Measurements from ENCODE around the gene DNLZ.

The DNLZ gene

DNA sequence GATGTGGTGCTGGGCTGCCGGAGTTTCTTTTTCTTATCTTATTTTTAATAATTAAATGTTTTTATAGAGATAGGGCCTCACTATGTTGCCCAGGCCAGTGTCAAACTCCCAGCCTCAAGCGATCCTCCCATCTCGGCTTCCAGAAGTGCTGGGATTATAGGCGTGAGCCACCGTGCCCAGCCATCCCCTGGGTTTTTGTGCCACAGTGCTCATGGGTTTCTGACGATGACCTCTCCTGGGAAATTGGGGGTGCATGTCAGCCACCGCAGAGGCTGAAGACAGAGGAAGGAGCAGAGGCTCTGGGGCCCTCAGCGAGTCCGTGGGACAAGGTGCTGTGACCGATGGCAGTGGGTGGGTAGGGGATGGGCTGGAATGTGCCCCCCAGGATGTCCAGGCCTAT, 21.8 kb downstream of the DNLZ start:
- no peaks in the 10 kb centered on the region for H3K36me3 ChIP-seq (ENCODE audit: insufficient read depth, low read length)
- H3K79me2 ChIP-seq (ENCODE audit: control insufficient read depth, insufficient read depth, low read length, unreplicated experiment) = no peaks in the 10 kb centered on the region
- no peak overlapping the region for H2AFZ ChIP-seq (ENCODE audit: low read length, unreplicated experiment)
- H3K27ac ChIP-seq (ENCODE audit: low read depth, low read length) = no peak overlapping the region
- no peaks in the 10 kb centered on the region for H3K27me3 ChIP-seq (ENCODE audit: insufficient read depth, low read length)
- H3K4me1 ChIP-seq (ENCODE audit: control insufficient read depth, insufficient read depth, low read length, unreplicated experiment) = peaks cover 20% of the 10 kb centered on the region
- H3K4me3 ChIP-seq (ENCODE audit: low read depth, low read length) = no peak overlapping the region

DNA sequence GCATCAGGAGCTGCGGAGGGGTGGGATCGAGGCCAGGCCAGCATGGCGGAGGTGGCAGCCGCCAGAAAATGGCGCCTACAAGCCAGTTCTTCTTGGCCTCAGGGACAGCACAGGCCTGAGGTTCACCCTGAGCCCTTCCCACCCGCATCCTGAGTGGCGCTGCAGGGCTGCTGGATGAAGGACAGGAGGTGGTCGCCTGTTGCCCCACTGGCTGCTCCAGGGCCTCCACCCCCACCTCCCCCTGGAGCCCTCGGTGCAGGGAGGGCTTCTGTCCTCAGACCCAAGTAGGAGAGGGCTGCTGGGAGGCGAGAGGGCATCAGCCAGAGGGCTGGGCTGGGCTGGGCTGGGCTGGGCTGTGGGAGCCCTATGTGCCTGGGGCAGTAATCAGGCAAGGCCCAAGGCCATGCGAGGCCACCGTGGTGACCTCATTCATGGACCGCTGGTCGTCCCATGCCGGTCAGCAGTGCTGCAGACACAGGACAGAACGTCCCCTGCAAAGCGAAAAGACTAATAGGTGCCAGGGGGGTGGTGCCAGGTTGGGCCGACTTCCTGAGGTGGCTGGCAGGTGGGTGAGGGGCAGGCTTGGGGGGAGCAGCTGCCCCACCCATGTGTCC, 22.4 kb downstream of the DNLZ start:
- no peak overlapping the region for H3K4me3 ChIP-seq (ENCODE audit: low read depth, low read length)
- H3K27me3 ChIP-seq (ENCODE audit: insufficient read depth, low read length) = no peaks in the 10 kb centered on the region
- no peaks in the 10 kb centered on the region for H3K79me2 ChIP-seq (ENCODE audit: control insufficient read depth, insufficient read depth, low read length, unreplicated experiment)
- H3K27ac ChIP-seq (ENCODE audit: low read depth, low read length) = no peak overlapping the region
- no peaks in the 10 kb centered on the region for H3K36me3 ChIP-seq (ENCODE audit: insufficient read depth, low read length)
- H2AFZ ChIP-seq (ENCODE audit: low read length, unreplicated experiment) = no peak overlapping the region
- peaks cover 18% of the 10 kb centered on the region for H3K4me1 ChIP-seq (ENCODE audit: control insufficient read depth, insufficient read depth, low read length, unreplicated experiment)

DNA sequence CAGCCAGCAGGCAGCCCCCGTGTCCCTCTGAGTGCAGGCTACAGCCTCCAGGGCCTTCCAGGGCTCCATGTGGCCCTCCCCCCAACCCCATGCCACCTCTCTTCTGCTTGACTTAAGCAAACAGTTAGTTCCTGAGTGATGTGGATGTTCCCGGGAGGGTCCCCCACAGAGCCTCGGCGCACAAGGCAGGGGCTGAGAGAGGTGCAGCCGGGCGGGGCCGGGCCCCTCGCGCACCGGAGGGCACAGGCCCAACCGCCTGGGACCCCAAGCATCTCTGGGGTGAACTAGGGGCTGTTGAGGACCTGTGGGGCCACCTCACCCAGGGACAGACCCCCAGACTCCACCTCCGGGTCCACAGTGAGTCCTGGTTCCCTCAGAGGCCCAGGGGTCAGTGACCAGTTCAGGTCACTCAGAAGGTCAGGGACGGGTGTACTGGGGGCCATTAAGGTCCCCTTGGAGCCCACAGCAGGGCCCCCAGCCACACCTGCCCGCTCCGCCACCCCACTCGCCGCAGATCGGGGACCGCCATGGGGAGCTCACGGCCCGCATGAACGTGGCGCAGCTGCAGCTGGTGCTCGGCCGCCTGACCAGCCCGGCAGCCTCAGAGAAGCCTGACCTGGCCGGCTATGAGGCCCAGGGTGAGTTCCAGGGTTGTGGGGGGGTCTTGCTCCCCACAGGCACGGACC, 23.0 kb downstream of the DNLZ start:
- H3K4me1 ChIP-seq (ENCODE audit: control insufficient read depth, insufficient read depth, low read length, unreplicated experiment) = peaks cover 19% of the 10 kb centered on the region
- no peak overlapping the region for H3K4me3 ChIP-seq (ENCODE audit: low read depth, low read length)
- H2AFZ ChIP-seq (ENCODE audit: low read length, unreplicated experiment) = no peak overlapping the region
- no peak overlapping the region for H3K27ac ChIP-seq (ENCODE audit: low read depth, low read length)
- no peaks in the 10 kb centered on the region for H3K79me2 ChIP-seq (ENCODE audit: control insufficient read depth, insufficient read depth, low read length, unreplicated experiment)
- no peaks in the 10 kb centered on the region for H3K36me3 ChIP-seq (ENCODE audit: insufficient read depth, low read length)
- no peaks in the 10 kb centered on the region for H3K27me3 ChIP-seq (ENCODE audit: insufficient read depth, low read length)

DNA sequence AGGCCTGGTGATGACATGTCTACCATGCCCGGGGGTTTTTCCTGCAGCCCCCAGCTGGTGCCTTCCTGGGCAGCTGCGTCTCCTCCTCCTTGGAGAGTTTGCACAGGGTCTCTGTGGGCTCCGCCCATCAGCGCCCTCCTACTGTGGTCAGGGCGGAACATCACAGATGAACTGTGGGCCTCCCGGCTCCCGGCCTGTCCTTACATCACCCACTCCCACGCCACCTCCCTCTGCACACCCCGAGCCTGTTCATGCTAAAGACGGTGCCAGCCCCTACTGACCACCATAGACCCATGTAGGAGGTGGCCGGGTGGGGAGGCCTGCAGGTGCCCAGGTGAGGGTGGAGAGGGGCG, 23.6 kb downstream of the DNLZ start:
- no peaks in the 10 kb centered on the region for H3K79me2 ChIP-seq (ENCODE audit: control insufficient read depth, insufficient read depth, low read length, unreplicated experiment)
- H2AFZ ChIP-seq (ENCODE audit: low read length, unreplicated experiment) = no peak overlapping the region
- H3K27ac ChIP-seq (ENCODE audit: low read depth, low read length) = no peak overlapping the region
- H3K4me3 ChIP-seq (ENCODE audit: low read depth, low read length) = no peak overlapping the region
- peaks cover 14% of the 10 kb centered on the region for H3K4me1 ChIP-seq (ENCODE audit: control insufficient read depth, insufficient read depth, low read length, unreplicated experiment)
- H3K36me3 ChIP-seq (ENCODE audit: insufficient read depth, low read length) = no peaks in the 10 kb centered on the region
- no peaks in the 10 kb centered on the region for H3K27me3 ChIP-seq (ENCODE audit: insufficient read depth, low read length)

DNA sequence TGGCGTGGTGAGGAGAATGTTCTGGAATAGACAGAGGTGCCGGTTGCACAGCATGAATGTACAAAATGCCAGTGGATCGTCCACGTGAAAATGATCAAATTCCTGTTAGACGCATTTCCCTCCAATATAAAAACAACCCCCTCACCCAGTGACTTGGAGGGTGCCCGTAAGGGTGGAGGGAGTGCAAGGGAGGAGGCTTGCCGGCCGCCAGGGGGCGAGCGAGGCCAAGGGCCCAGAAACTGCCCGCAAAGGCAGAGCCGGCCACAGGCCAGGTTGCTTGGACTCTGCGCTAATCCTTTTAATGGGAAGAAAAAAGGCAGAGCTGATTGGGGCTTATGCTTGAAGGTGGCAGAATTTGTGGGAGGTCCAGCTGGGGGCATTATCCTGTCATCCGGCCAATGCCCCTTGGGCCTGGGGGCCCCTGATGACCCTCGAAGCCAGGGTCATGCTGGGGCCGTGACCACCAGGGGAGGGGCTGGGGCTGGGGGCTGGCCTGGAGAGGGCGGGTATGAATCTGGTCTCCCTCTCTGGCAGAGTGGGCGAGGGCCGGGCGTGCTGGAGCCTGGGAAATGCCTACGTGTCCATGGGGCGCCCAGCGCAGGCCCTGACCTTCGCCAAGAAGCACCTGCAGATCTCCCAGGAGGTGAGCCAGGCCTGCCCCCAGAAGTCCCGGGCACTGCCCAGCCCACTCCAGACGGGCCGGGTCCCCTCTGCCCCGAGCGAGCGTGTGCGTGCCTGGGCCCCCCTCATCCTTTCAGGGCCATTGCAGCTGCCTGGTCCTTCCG, 24.2 kb downstream of the DNLZ start:
- H3K4me3 ChIP-seq (ENCODE audit: low read depth, low read length) = no peak overlapping the region
- no peaks in the 10 kb centered on the region for H3K79me2 ChIP-seq (ENCODE audit: control insufficient read depth, insufficient read depth, low read length, unreplicated experiment)
- H3K4me1 ChIP-seq (ENCODE audit: control insufficient read depth, insufficient read depth, low read length, unreplicated experiment) = peaks cover 11% of the 10 kb centered on the region
- H3K27ac ChIP-seq (ENCODE audit: low read depth, low read length) = no peak overlapping the region
- H2AFZ ChIP-seq (ENCODE audit: low read length, unreplicated experiment) = no peak overlapping the region
- no peaks in the 10 kb centered on the region for H3K36me3 ChIP-seq (ENCODE audit: insufficient read depth, low read length)
- no peaks in the 10 kb centered on the region for H3K27me3 ChIP-seq (ENCODE audit: insufficient read depth, low read length)

DNA sequence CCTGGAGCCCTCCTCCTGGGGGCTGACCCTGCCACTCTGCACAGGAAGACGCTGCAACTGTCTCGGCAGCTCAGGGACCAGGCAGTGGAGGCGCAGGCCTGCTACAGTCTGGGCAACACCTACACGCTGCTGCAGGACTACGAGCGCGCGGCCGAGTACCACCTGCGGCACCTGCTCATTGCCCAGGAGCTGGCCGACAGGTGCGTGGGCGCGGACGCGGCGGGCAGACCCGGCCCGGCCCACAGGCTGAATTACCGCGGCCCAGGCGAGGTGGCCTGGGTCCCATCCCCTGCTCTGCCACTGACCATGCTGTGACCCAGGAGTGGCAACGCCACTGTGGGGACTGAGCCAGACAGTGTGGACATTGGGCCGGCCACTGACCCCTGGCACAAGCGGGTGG, 25.0 kb downstream of the DNLZ start:
- Histone ChIP-seq H3K27me3 (ENCODE audit: insufficient read depth, low read length) (no peaks in the 10 kb centered on the region), H2AFZ (ENCODE audit: low read length, unreplicated experiment) (no peak overlapping the region), H3K79me2 (ENCODE audit: control insufficient read depth, insufficient read depth, low read length, unreplicated experiment) (no peaks in the 10 kb centered on the region), H3K27ac (ENCODE audit: low read depth, low read length) (no peak overlapping the region), H3K36me3 (ENCODE audit: insufficient read depth, low read length) (no peaks in the 10 kb centered on the region), H3K4me1 (ENCODE audit: control insufficient read depth, insufficient read depth, low read length, unreplicated experiment) (peaks cover 11% of the 10 kb centered on the region), H3K4me3 (ENCODE audit: low read depth, low read length) (no peak overlapping the region)

DNA sequence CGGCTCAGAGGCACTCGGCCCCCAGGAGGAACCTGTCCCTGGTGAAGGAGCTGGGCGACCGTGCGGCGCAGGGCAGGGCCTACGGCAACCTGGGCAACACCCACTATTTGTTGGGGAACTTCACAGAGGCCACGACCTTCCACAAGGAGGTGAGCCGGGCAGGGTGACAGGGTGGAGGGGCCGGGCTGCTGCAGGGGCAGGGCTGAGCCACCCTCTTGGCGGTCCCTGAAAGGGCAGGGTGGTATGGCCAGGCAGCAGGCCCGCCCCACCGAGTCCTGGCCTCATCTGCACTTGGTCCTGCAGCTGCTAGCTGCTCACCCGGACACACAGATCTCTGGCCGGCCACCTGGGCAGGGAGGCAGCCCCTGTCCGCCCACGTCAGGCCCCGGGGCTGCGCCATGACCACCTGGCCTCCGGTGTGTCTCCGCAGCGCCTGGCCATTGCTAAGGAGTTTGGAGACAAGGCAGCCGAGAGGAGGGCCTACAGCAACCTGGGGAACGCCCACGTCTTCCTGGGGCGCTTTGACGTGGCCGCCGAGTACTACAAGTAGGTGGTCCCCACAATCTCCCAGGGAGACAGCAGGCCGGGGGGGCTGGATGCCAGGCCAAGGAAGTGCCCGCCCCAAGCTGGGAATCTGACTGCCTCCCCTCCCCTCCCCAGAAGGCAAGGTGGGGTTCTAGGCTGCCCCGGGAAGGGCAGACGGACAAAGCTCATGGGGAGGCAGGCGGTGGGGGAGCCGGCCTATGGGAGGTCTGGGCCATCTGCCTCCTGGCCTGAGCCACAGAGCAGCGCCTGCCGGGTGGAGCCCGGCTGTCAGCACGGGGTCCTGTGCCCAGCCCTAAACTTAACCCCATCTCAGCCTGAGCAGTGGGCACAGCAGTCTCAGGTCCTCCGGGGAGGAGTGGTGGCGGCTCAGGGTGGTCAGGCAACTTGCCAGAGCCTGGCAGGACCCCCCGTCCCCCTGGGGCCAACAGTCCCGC, 25.8 kb downstream of the DNLZ start:
- H2AFZ ChIP-seq (ENCODE audit: low read length, unreplicated experiment) = no peak overlapping the region
- no peak overlapping the region for H3K27ac ChIP-seq (ENCODE audit: low read depth, low read length)
- no peaks in the 10 kb centered on the region for H3K27me3 ChIP-seq (ENCODE audit: insufficient read depth, low read length)
- no peaks in the 10 kb centered on the region for H3K79me2 ChIP-seq (ENCODE audit: control insufficient read depth, insufficient read depth, low read length, unreplicated experiment)
- peaks cover 11% of the 10 kb centered on the region for H3K4me1 ChIP-seq (ENCODE audit: control insufficient read depth, insufficient read depth, low read length, unreplicated experiment)
- H3K4me3 ChIP-seq (ENCODE audit: low read depth, low read length) = no peak overlapping the region
- H3K36me3 ChIP-seq (ENCODE audit: insufficient read depth, low read length) = no peaks in the 10 kb centered on the region

DNA sequence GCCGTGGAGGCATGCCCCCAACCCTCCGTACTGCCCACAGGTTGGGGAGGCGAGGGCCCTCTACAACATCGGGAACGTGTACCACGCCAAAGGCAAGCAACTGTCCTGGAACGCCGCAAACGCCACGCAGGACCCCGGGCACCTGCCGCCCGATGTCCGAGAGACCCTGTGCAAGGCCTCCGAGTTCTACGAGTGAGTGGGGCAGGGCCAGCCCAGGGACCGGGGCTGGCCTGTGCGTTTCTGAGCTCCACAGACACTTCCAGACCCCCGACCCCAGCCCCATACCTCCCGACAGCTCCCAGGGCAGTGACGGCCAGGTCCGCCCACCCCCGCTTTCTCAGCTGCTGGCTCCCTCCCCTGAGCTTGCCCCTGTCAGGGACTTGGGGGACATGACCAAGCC, 26.7 kb downstream of the DNLZ start:
- Histone ChIP-seq H3K27me3 (ENCODE audit: insufficient read depth, low read length) (no peaks in the 10 kb centered on the region), H3K4me1 (ENCODE audit: control insufficient read depth, insufficient read depth, low read length, unreplicated experiment) (peaks cover 11% of the 10 kb centered on the region), H3K27ac (ENCODE audit: low read depth, low read length) (no peak overlapping the region)

DNA sequence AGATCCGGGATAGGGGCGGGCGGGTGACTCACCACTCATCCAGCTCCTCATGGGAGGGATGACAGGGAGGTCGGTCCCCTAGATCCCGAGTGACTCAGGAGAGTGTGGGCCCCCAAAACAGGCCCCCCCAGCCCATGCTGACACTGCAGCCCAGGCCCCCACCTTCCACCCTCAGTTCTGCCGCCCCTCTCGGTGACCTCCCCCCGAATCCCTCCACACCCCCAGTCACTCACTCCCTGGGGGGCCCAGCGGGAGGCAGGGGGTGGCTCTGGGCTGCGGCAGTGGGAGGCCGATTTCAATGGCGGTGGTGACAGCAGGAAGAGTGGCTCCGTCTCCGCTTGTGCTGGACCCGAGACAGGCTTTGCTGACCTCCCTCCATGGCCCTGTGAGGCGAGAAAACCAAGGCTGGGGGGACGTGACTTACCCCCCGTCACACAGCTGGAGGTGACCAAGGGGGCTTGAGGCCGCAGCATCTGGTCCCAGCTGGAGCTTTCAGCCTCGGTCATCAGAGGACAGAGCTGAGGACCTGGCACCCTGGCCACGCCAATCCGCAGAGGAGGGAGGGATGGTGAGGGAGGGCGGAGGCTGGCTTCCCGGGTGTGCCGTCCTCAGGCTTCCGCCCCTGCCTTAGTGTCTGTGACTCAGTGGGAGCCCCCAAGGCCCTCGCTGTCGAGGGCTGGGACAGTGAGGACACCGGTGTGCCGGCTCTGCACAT, 27.2 kb downstream of the DNLZ start:
- no peak overlapping the region for H3K27ac ChIP-seq (ENCODE audit: low read depth, low read length)
- no peaks in the 10 kb centered on the region for H3K27me3 ChIP-seq (ENCODE audit: insufficient read depth, low read length)
- H3K4me1 ChIP-seq (ENCODE audit: control insufficient read depth, insufficient read depth, low read length, unreplicated experiment) = peaks cover 11% of the 10 kb centered on the region
- peaks cover 12% of the 10 kb centered on the region for H3K79me2 ChIP-seq (ENCODE audit: control insufficient read depth, insufficient read depth, low read length, unreplicated experiment)
- no peaks in the 10 kb centered on the region for H3K36me3 ChIP-seq (ENCODE audit: insufficient read depth, low read length)
- no peak overlapping the region for H2AFZ ChIP-seq (ENCODE audit: low read length, unreplicated experiment)
- H3K4me3 ChIP-seq (ENCODE audit: low read depth, low read length) = no peak overlapping the region

More for the DNA sequence above, 26.7 kb downstream of the DNLZ start:
- H3K36me3 ChIP-seq (ENCODE audit: insufficient read depth, low read length) = no peaks in the 10 kb centered on the region
- no peak overlapping the region for H3K4me3 ChIP-seq (ENCODE audit: low read depth, low read length)
- peaks cover 7% of the 10 kb centered on the region for H3K79me2 ChIP-seq (ENCODE audit: control insufficient read depth, insufficient read depth, low read length, unreplicated experiment)
- no peak overlapping the region for H2AFZ ChIP-seq (ENCODE audit: low read length, unreplicated experiment)

Data from ACC112 (cell line).